Neural progenitor cell (in vitro differentiated cells): Measurements from ENCODE around the gene PHEX. TPM values are rescaled to one million over a fixed set of nuclear protein-coding genes. Genes with fewer than 3 reads are reported as not detected.

Source experiments
- DNase-seq: peaks from one replicate; pipeline ENCODE4 v3.0.0-alpha.2; 2016; ENCODE audit warnings: low spot score
- H2AFZ ChIP-seq: fragments of 200-600 bp; sonication (generic); replicated peaks from 2 replicates; pipeline ENCODE4 v1.6.1; 2016; ENCODE audit warnings: antibody characterized with exemption
- H3F3A ChIP-seq: fragments of 200-600 bp; sonication (generic); 2 replicates; pipeline ENCODE4 v1.6.1; 2016; ENCODE audit warnings: antibody characterized with exemption, low read depth
- H3K27ac ChIP-seq: fragments of 200-600 bp; sonication (generic); 2 replicates; pipeline ENCODE4 v1.5.1; 2016; ENCODE audit warnings: mild to moderate bottlenecking
- H3K27me3 ChIP-seq: fragments of 200-600 bp; sonication (generic); 2 replicates; pipeline ENCODE4 v1.6.1; 2016; ENCODE audit warnings: mild to moderate bottlenecking, moderate library complexity
- H3K36me3 ChIP-seq: fragments of 200-600 bp; sonication (generic); 2 replicates; pipeline ENCODE4 v1.5.1; 2016
- H3K4me1 ChIP-seq: fragments of 200-600 bp; sonication (generic); 2 replicates; pipeline ENCODE4 v1.6.1; 2016; ENCODE audit warnings: mixed run types
- H3K4me2 ChIP-seq: fragments of 200-600 bp; sonication (generic); 2 replicates; pipeline ENCODE4 v1.6.1; 2016
- H3K4me3 ChIP-seq: fragments of 200-600 bp; sonication (generic); 2 replicates; pipeline ENCODE4 v1.5.1; 2016
- H3K79me2 ChIP-seq: fragments of 200-600 bp; sonication (generic); 2 replicates; pipeline ENCODE4 v1.6.1; 2016; ENCODE audit warnings: low read depth
- H3K9ac ChIP-seq: fragments of 200-600 bp; sonication (generic); 2 replicates; pipeline ENCODE4 v1.6.1; 2016
- H3K9me3 ChIP-seq: fragments of 200-600 bp; sonication (generic); 2 replicates; pipeline ENCODE4 v1.5.1; 2016; ENCODE audit warnings: low read depth
- H4K20me1 ChIP-seq: fragments of 200-600 bp; sonication (generic); 2 replicates; pipeline ENCODE4 v1.6.1; 2016; ENCODE audit warnings: low read depth
- H3K27ac Mint-ChIP-seq: 3 replicates; pipeline ENCODE4 v1.8.0; 2021; ENCODE audit warnings: mixed read lengths
- H3K27me3 Mint-ChIP-seq: 2 replicates; pipeline ENCODE4 v1.8.0; 2022; ENCODE audit warnings: low read depth, mild to moderate bottlenecking, inconsistent platforms, moderate library complexity, mixed read lengths; ENCODE audit not compliant: insufficient read depth
- H3K36me3 Mint-ChIP-seq: 3 replicates; pipeline ENCODE4 v1.8.0; 2021; ENCODE audit warnings: mixed read lengths
- H3K4me1 Mint-ChIP-seq: 3 replicates; pipeline ENCODE4 v1.8.0; 2021; ENCODE audit warnings: mixed read lengths
- H3K4me3 Mint-ChIP-seq: 3 replicates; pipeline ENCODE4 v1.8.0; 2021; ENCODE audit warnings: mild to moderate bottlenecking, moderate library complexity, mixed read lengths
- H3K9me3 Mint-ChIP-seq: 3 replicates; pipeline ENCODE4 v1.8.0; 2020; ENCODE audit warnings: mixed read lengths
- CTCF ChIP-seq: fragments of 200-600 bp; sonication (generic); IDR thresholded peaks from 2 replicates; pipeline ENCODE4 v1.5.1; 2017; ENCODE audit warnings: antibody characterized with exemption, mild to moderate bottlenecking
- EZH2 ChIP-seq: fragments of 200-600 bp; sonication (generic); IDR thresholded peaks from 2 replicates; pipeline ENCODE4 v1.6.1; 2017; ENCODE audit warnings: antibody characterized with exemption, mild to moderate bottlenecking, moderate library complexity
- EZH2phosphoT487 ChIP-seq: fragments of 200-600 bp; sonication (generic); IDR thresholded peaks from 2 replicates; pipeline ENCODE4 v1.6.1; 2017; ENCODE audit warnings: antibody characterized with exemption
- total RNA-seq: library from RNA; depleted of rRNA; stranded (reverse); fragments of >200 nt; gene quantifications from 2 replicates; pipeline ENCODE4 v1.2.3, GENCODE V29; 2015; ENCODE audit warnings: low replicate concordance

Gene PHEX
- total RNA-seq, 1 donor from 2014 or later = 0.07 TPM

GRCh38 chrX:22202251-22202650 is 170.1 kb downstream of the PHEX start:
- H3K27ac Mint-ChIP-seq = no peak overlapping the region
- TF ChIP-seq EZH2phosphoT487 = no peak
- no peak for TF ChIP-seq EZH2
- no peak for TF ChIP-seq CTCF
- H3K9me3 Mint-ChIP-seq = no peaks in the 10 kb centered on the region
- no peak overlapping the region for H3K4me2 ChIP-seq
- H3K36me3 ChIP-seq = no peaks in the 10 kb centered on the region
- H3K27me3 Mint-ChIP-seq = peaks cover 6% of the 10 kb centered on the region
- no peaks in the 10 kb centered on the region for H3K4me1 Mint-ChIP-seq
- no peaks in the 10 kb centered on the region for H4K20me1 ChIP-seq
- no peak overlapping the region for H2AFZ ChIP-seq
- H3K9me3 ChIP-seq = peaks cover 4% of the 10 kb centered on the region
- no peaks in the 10 kb centered on the region for H3K79me2 ChIP-seq
- no peak overlapping the region for H3K4me3 ChIP-seq
- no peak for DNase-seq
- H3K4me1 ChIP-seq = no peaks in the 10 kb centered on the region
- no peak overlapping the region for H3K4me3 Mint-ChIP-seq
- H3F3A ChIP-seq = no peaks in the 10 kb centered on the region
- no peak overlapping the region for H3K9ac ChIP-seq
- no peaks in the 10 kb centered on the region for H3K36me3 Mint-ChIP-seq
- no peaks in the 10 kb centered on the region for H3K27me3 ChIP-seq
- no peak overlapping the region for H3K27ac ChIP-seq

- no peak overlapping the region for H2AFZ ChIP-seq
- TF ChIP-seq EZH2 (no peak), EZH2phosphoT487 (no peak), CTCF (no peak)
- no peaks in the 10 kb centered on the region for H3K4me1 ChIP-seq
- no peaks in the 10 kb centered on the region for H3K36me3 ChIP-seq
- Mint-ChIP-seq H3K4me1 (no peaks in the 10 kb centered on the region), H3K4me3 (no peak overlapping the region), H3K27me3 (peaks cover 4% of the 10 kb centered on the region), H3K27ac (no peak overlapping the region), H3K36me3 (no peaks in the 10 kb centered on the region), H3K9me3 (no peaks in the 10 kb centered on the region)
- no peak overlapping the region for H3K4me2 ChIP-seq
- H4K20me1 ChIP-seq = no peaks in the 10 kb centered on the region
- no peaks in the 10 kb centered on the region for H3K27me3 ChIP-seq
- H3K4me3 ChIP-seq = no peak overlapping the region
- H3K9me3 ChIP-seq = peaks cover 4% of the 10 kb centered on the region
- no peaks in the 10 kb centered on the region for H3F3A ChIP-seq
- H3K27ac ChIP-seq = no peak overlapping the region
- DNase-seq = no peak
- no peaks in the 10 kb centered on the region for H3K79me2 ChIP-seq
- H3K9ac ChIP-seq = no peak overlapping the region
These were observed 171.1 kb downstream of the PHEX start for GRCh38 chrX:22203186-22203585.

GRCh38 chrX:22206781-22207180 is 174.7 kb downstream of the PHEX start:
- no peak for TF ChIP-seq CTCF
- TF ChIP-seq EZH2phosphoT487 = no peak
- TF ChIP-seq EZH2 = no peak
- Histone ChIP-seq H3K4me2 (no peak overlapping the region), H3K4me1 (no peaks in the 10 kb centered on the region), H3K9me3 (peaks cover 4% of the 10 kb centered on the region), H3K4me3 (no peak overlapping the region), H4K20me1 (no peaks in the 10 kb centered on the region), H3K9ac (no peak overlapping the region), H3K27ac (no peak overlapping the region), H3K27me3 (no peaks in the 10 kb centered on the region), H3K36me3 (no peaks in the 10 kb centered on the region), H3K79me2 (no peaks in the 10 kb centered on the region), H2AFZ (no peak overlapping the region), H3F3A (no peaks in the 10 kb centered on the region)
- Mint-ChIP-seq H3K4me3 (no peak overlapping the region), H3K9me3 (no peaks in the 10 kb centered on the region), H3K4me1 (no peaks in the 10 kb centered on the region), H3K27ac (no peak overlapping the region), H3K27me3 (no peaks in the 10 kb centered on the region), H3K36me3 (no peaks in the 10 kb centered on the region)
- DNase-seq = no peak

GRCh38 chrX:22220941-22221340 is 188.8 kb downstream of the PHEX start:
- Histone ChIP-seq H3K9me3 (no peaks in the 10 kb centered on the region), H3K27me3 (no peaks in the 10 kb centered on the region), H4K20me1 (no peaks in the 10 kb centered on the region), H2AFZ (no peak overlapping the region), H3K4me2 (no peak overlapping the region), H3F3A (no peaks in the 10 kb centered on the region), H3K27ac (no peak overlapping the region), H3K4me3 (no peak overlapping the region), H3K79me2 (no peaks in the 10 kb centered on the region), H3K4me1 (no peaks in the 10 kb centered on the region), H3K9ac (no peak overlapping the region), H3K36me3 (no peaks in the 10 kb centered on the region)
- Mint-ChIP-seq H3K4me3 (no peak overlapping the region), H3K27me3 (peaks cover 2% of the 10 kb centered on the region), H3K9me3 (peaks cover 7% of the 10 kb centered on the region), H3K36me3 (no peaks in the 10 kb centered on the region), H3K4me1 (no peaks in the 10 kb centered on the region), H3K27ac (no peak overlapping the region)
- TF ChIP-seq EZH2 (no peak), CTCF (no peak), EZH2phosphoT487 (no peak)
- DNase-seq = no peak
